PC-9 (cell line): ENCODE results near the gene LRRTM4. TPM values are rescaled to one million over a fixed set of nuclear protein-coding genes. Genes with fewer than 3 reads are reported as not detected.

Experiments used
- BruUV-seq: library from RNA; stranded (reverse); fragments of 400-500 nt; replicated peaks from 2 replicates; lab custom pipeline; 2021; lab: Mats Ljungman, UMichigan
- CTCF ChIA-PET: fragments of 300-600 bp; sonication (Branson Sonifier 250); formaldehyde crosslinking; loops from one replicate; lab custom pipeline; 2022; ENCODE audit warnings: antibody characterized with exemption; lab: Charles Lee
- POLR2A ChIA-PET: fragments of 300-600 bp; sonication (Branson Sonifier 250); formaldehyde crosslinking; loops from one replicate; lab custom pipeline; 2022; ENCODE audit warnings: antibody characterized with exemption; ENCODE audit not compliant: unreplicated experiment; lab: Charles Lee
- DNase-seq, 2 experiments: peaks; one replicate each; pipeline versions ENCODE4 v3.0.0 to v3.0.0-alpha.2; 2015 to 2022; ENCODE audit warnings: mixed read lengths in 1 of 2
- H2AFZ ChIP-seq: fragments of 200-600 bp; sonication (generic); 2 replicates; pipeline ENCODE4 v1.8.1; 2017; ENCODE audit warnings: antibody characterized with exemption
- H3F3A ChIP-seq: fragments of 200-600 bp; sonication (generic); 2 replicates; pipeline ENCODE4 v1.8.1; 2017; ENCODE audit warnings: antibody characterized with exemption, mild to moderate bottlenecking, low read depth; ENCODE audit not compliant: insufficient read depth
- H3K27ac ChIP-seq: fragments of 200-600 bp; sonication (generic); 2 replicates; pipeline ENCODE4 v1.6.1; 2016; ENCODE audit warnings: mixed run types
- H3K27me3 ChIP-seq: fragments of 200-600 bp; sonication (generic); 2 replicates; pipeline ENCODE4 v1.6.1; 2016; ENCODE audit warnings: low read depth, mixed run types; ENCODE audit not compliant: insufficient read depth
- H3K36me3 ChIP-seq: fragments of 200-600 bp; sonication (generic); 2 replicates; pipeline ENCODE4 v1.6.1; 2016; ENCODE audit warnings: low read depth, mixed run types
- H3K4me1 ChIP-seq: fragments of 200-600 bp; sonication (generic); replicated peaks from 2 replicates; pipeline ENCODE4 v1.6.1; 2016; ENCODE audit warnings: mixed run types; ENCODE audit not compliant: insufficient read depth
- H3K4me2 ChIP-seq: fragments of 200-600 bp; sonication (generic); 2 replicates; pipeline ENCODE4 v1.6.1; 2017; ENCODE audit warnings: mixed run types
- H3K4me3 ChIP-seq: fragments of 200-600 bp; sonication (generic); 2 replicates; pipeline ENCODE4 v1.6.1; 2016; ENCODE audit warnings: mixed run types
- H3K79me2 ChIP-seq: fragments of 200-600 bp; sonication (generic); 2 replicates; pipeline ENCODE4 v1.6.1; 2017; ENCODE audit warnings: low read depth, mixed run types
- H3K9me2 ChIP-seq: fragments of 200-600 bp; sonication (generic); 2 replicates; pipeline ENCODE4 v1.8.1; 2017; ENCODE audit warnings: mild to moderate bottlenecking; ENCODE audit not compliant: insufficient read depth
- H3K9me3 ChIP-seq: fragments of 200-600 bp; sonication (generic); 2 replicates; pipeline ENCODE4 v1.8.1; 2016; ENCODE audit warnings: low read depth; ENCODE audit not compliant: insufficient read depth
- H4K20me1 ChIP-seq: fragments of 200-600 bp; sonication (generic); 2 replicates; pipeline ENCODE4 v1.8.1; 2017; ENCODE audit not compliant: insufficient read depth
- EZH2 ChIP-seq: fragments of 200-600 bp; sonication (generic); IDR thresholded peaks from 2 replicates; pipeline ENCODE4 v1.8.0; 2017; ENCODE audit warnings: antibody characterized with exemption, low read depth
- intact Hi-C: fragments of 100-400 bp; cut with micrococcal nuclease; formaldehyde crosslinking; loops from one replicate; pipeline ENCODE4 v1.10.0; 2022; ENCODE audit not compliant: unreplicated experiment
- total RNA-seq: library from RNA; stranded (reverse); gene quantifications from 2 replicates; pipeline ENCODE4 v1.2.3, GENCODE V29; 2021
- TF ChIP-seq, protein P1 (sequence below): fragments of 200-600 bp; sonication (generic); conservative IDR thresholded peaks from 2 replicates; pipeline ENCODE4 v1.6.1; 2017; ENCODE audit warnings: mixed run types, antibody characterized with exemption, mild to moderate bottlenecking, moderate library complexity

Gene LRRTM4
- total RNA-seq, 1 experiment from 2014 or later, result 2.2 TPM

DNA sequence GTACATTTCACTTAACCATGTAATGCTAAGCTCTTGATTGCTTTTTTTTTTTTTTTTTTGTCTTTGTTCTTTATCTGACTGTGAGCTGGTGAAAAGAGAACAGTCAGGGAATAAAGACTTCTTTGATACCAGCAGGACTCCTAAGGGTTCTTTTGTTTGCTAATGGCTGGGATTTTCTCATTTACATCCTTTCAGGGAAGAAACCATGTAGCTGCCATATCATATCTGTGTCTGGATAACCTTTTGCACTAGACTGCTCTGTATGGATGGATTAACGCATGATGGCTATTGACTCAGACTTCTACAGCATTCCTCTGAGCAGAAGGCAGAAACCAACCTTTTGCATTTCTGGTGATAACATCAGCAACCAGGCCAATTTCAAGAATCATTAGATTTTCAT is 504.0 kb downstream of the LRRTM4 start:
- Histone ChIP-seq H4K20me1 (no peaks in the 10 kb centered on the region), H3K27ac (no peak overlapping the region), H3K4me3 (no peak overlapping the region), H3K36me3 (no peaks in the 10 kb centered on the region), H3F3A (no peaks in the 10 kb centered on the region), H3K79me2 (no peaks in the 10 kb centered on the region), H3K27me3 (no peaks in the 10 kb centered on the region), H3K4me2 (no peak overlapping the region), H3K4me1 (no peaks in the 10 kb centered on the region), H2AFZ (no peak overlapping the region), H3K9me3 (no peaks in the 10 kb centered on the region), H3K9me2 (no peaks in the 10 kb centered on the region)
- TF ChIP-seq, protein P1, sequence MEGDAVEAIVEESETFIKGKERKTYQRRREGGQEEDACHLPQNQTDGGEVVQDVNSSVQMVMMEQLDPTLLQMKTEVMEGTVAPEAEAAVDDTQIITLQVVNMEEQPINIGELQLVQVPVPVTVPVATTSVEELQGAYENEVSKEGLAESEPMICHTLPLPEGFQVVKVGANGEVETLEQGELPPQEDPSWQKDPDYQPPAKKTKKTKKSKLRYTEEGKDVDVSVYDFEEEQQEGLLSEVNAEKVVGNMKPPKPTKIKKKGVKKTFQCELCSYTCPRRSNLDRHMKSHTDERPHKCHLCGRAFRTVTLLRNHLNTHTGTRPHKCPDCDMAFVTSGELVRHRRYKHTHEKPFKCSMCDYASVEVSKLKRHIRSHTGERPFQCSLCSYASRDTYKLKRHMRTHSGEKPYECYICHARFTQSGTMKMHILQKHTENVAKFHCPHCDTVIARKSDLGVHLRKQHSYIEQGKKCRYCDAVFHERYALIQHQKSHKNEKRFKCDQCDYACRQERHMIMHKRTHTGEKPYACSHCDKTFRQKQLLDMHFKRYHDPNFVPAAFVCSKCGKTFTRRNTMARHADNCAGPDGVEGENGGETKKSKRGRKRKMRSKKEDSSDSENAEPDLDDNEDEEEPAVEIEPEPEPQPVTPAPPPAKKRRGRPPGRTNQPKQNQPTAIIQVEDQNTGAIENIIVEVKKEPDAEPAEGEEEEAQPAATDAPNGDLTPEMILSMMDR, result no peak
- no peak for TF ChIP-seq EZH2
- CTCF ChIA-PET, result interaction anchor here (0.8 kb wide), 1 partner anchor 1655 kb away, joined by 4 read pairs; no protein-coding TSS in a partner anchor
- intact Hi-C loops, result no loop called here
- POLR2A ChIA-PET, result no interaction called here
- no peak for DNase-seq
- no TSS peak for BruUV-seq

DNA sequence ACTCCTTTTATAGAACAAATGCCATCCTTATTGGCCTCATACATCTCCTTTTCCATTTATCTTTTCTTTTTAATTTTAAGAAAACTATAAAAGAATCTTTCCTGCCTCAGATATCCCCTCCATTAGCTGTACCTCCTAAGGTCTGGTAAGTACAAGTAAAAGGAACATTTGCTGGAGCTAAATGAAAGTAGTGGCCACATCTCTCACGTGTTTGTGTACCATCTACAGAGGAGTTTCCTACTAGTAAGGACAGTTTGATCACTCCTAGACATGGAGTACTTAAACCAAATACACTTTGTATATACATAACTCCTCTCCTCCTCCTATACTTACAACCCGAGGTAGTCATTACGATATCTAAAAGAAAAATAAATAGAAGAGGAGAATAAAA is 504.8 kb downstream of the LRRTM4 start:
- Histone ChIP-seq H3K9me3 (no peaks in the 10 kb centered on the region), H4K20me1 (no peaks in the 10 kb centered on the region), H3K4me3 (no peak overlapping the region), H2AFZ (no peak overlapping the region), H3K4me2 (no peak overlapping the region), H3K4me1 (no peaks in the 10 kb centered on the region), H3F3A (no peaks in the 10 kb centered on the region), H3K79me2 (no peaks in the 10 kb centered on the region), H3K27ac (no peak overlapping the region), H3K36me3 (no peaks in the 10 kb centered on the region), H3K27me3 (no peaks in the 10 kb centered on the region), H3K9me2 (no peaks in the 10 kb centered on the region)
- ChIA-PET POLR2A (no interaction called here), CTCF (no interaction called here)
- intact Hi-C loops, result no loop called here
- TF ChIP-seq, protein P1, result no peak
- TF ChIP-seq EZH2, result no peak
- no peak for DNase-seq
- BruUV-seq, result no TSS peak

DNA sequence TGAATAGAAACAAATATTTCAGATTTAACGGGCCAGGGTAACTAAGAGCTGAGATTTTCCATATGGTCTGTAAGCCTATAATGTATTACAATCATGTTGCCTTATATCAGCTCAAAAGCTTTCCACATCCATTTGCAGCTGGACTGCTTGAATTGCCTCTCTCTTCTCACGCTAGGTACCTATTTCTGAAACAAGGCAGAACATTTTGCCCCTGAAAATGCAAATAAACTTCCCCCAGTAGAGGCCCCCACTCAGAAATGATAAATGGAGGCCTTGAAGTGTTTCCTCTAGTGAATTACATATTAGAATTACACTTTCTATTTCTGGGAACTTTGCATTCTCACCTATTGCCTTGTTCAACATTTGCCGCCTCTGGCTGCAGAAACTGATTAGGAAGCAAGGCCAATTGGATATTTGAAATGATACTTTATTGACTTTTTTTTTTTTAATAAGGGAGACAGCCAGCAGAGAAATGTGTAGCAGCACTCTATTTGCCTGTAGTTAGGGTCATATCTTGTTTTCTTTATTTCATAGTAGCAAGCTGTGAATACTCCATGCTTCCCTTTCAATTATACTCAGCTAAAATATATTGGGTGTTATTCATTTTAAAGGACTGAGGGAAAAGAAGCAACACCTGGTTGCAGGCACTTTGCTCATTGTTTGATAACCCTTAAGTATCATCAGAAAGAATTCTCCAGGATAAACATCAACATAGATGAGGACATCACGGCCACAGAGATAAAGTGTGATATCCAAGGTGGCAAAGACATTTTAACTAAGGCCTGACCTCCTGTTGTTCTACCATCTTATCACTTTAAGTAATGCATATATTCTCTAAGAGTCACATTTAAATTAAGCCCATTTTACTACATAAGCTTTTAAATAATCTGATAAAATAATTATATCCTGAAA is 505.5 kb downstream of the LRRTM4 start:
- Histone ChIP-seq H3K27ac (no peak overlapping the region), H3K9me2 (no peaks in the 10 kb centered on the region), H3F3A (no peaks in the 10 kb centered on the region), H4K20me1 (no peaks in the 10 kb centered on the region), H2AFZ (no peak overlapping the region), H3K4me1 (no peaks in the 10 kb centered on the region), H3K9me3 (no peaks in the 10 kb centered on the region), H3K36me3 (no peaks in the 10 kb centered on the region), H3K27me3 (no peaks in the 10 kb centered on the region), H3K4me2 (no peak overlapping the region), H3K4me3 (no peak overlapping the region), H3K79me2 (no peaks in the 10 kb centered on the region)
- DNase-seq, result no peak
- intact Hi-C loops, result no loop called here
- CTCF ChIA-PET, result no interaction called here
- POLR2A ChIA-PET, result no interaction called here
- no TSS peak for BruUV-seq
- no peak for TF ChIP-seq EZH2
- TF ChIP-seq, protein P1, result no peak
